Measurements from ENCODE around the gene ATP2B2. TPM values are rescaled to one million over a fixed set of nuclear protein-coding genes. Genes with fewer than 3 reads are reported as not detected.

ATP2B2 gene
- total and polyA plus RNA-seq, 9 of the 15 experiments (the other 6 are each of a cell fraction or from before 2014, with no cell fraction given), result 0.06 TPM; not detected in 8

- TF ChIP-seq NFE2L1 (tag; IDR thresholded peaks at IDR 0.05; ENCODE audit: borderline replicate concordance, low read depth) (no peak), NONO (IDR thresholded peaks at IDR 0.05; ENCODE audit: low read depth in 2 of 2, low read length in 1 of 2) (no peak), TEAD2 (tag; IDR thresholded peaks at IDR 0.05) (no peak), POLR2B (IDR thresholded peaks at IDR 0.05; ENCODE audit: low read depth, partially characterized antibody) (no peak), ZNF316 (IDR thresholded peaks at IDR 0.05) (no peak)
- TF ChIP-seq, protein P1, sequence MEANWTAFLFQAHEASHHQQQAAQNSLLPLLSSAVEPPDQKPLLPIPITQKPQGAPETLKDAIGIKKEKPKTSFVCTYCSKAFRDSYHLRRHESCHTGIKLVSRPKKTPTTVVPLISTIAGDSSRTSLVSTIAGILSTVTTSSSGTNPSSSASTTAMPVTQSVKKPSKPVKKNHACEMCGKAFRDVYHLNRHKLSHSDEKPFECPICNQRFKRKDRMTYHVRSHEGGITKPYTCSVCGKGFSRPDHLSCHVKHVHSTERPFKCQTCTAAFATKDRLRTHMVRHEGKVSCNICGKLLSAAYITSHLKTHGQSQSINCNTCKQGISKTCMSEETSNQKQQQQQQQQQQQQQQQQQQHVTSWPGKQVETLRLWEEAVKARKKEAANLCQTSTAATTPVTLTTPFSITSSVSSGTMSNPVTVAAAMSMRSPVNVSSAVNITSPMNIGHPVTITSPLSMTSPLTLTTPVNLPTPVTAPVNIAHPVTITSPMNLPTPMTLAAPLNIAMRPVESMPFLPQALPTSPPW (CRISPR knock-in tag; IDR thresholded peaks at IDR 0.05), result no peak
- ChIA-PET CTCF (ENCODE audit: low intra/inter-chr PET ratio) (no interaction called here), POLR2A (interaction anchor here (0.7 to 1.0 kb wide), 2 partner anchors 30 to 156 kb away, joined by 3 read pairs; no protein-coding TSS in a partner anchor)
- Histone ChIP-seq H3K9ac (ENCODE audit: insufficient read depth in 1 of 2, low read depth in 2 of 2, low read length in 2 of 2) (no peak overlapping the region), H3K27me3 (ENCODE audit: control insufficient read depth in 2 of 2, insufficient read depth in 2 of 2, low read length in 2 of 2) (peaks cover 17 to 57% of the 10 kb centered on the region in 2 experiments), H3K27ac (ENCODE audit: extremely low read depth, low read depth, low read length) (no peak overlapping the region), H3K79me2 (ENCODE audit: control insufficient read depth, insufficient read depth, low read length) (no peaks in the 10 kb centered on the region), H2AFZ (ENCODE audit: low read depth, low read length) (no peak overlapping the region), H3K4me2 (ENCODE audit: insufficient read depth, low read length) (no peak overlapping the region), H3K9me1 (ENCODE audit: control insufficient read depth, insufficient read depth, low read length) (no peaks in the 10 kb centered on the region), H4K20me1 (replicated peaks; ENCODE audit: control insufficient read depth, insufficient read depth, low read length) (peaks cover 20% of the 10 kb centered on the region; the same call in 1 of the 2 replicates), H3K36me3 (ENCODE audit: control insufficient read depth, insufficient read depth, low read length) (no peaks in the 10 kb centered on the region), H3K9me3 (replicated peaks; ENCODE audit: control insufficient read depth, insufficient read depth, low read depth, low read length) (no peaks in the 10 kb centered on the region), H3K4me1 (replicated peaks in 1 of 2; ENCODE audit: control insufficient read depth in 2 of 2, insufficient read depth in 2 of 2, low read length in 2 of 2) (no peaks in the 10 kb centered on the region; a peak in 1 of 5 replicates), H3K4me3 (no peak overlapping the region)
- in situ Hi-C loops (cut with MboI) (no loop called here), intact Hi-C loops (cut with micrococcal nuclease) (no loop called here)
- WGBS (ENCODE audit: insufficient coverage, low coverage, missing lambda C conversion rate), result 2% methylated on average over 3 of the region's 3 CpGs
- no peak for FAIRE-seq
- BruUV-seq (replicated peaks), result no TSS peak
- no peak for ATAC-seq
- no peak for DNase-seq (ENCODE audit: extremely low read depth in 1 of 4, low spot score in 3 of 4)
These were observed 10.0 kb upstream of the ATP2B2 start for GRCh38 chr3:10515396-10515795.
